Spleen (tissue), 7 donors: ENCODE data around the gene CCDC148.

Source experiments
- CTCF ChIP-seq, 11 experiments: fragments of 200-600 bp in 7 of 11; fragments of 450-650 bp in 4 of 11; sonication (generic) in 4 of 11; IDR thresholded peaks in 8 of 11; conservative IDR thresholded peaks in 3 of 11; 1 replicate in 7 of 11; 2 replicates in 4 of 11; pipeline versions ENCODE4 v1.4.0 to v1.8.0; 2016 to 2021; ENCODE audit warnings: antibody characterized with exemption in 11 of 11, inconsistent platforms in 4 of 11, mild to moderate bottlenecking in 1 of 11
- POLR2A ChIP-seq, 3 donors: fragments of 450-650 bp; IDR thresholded peaks; one replicate each; pipeline ENCODE4 v1.5.1; 2017; ENCODE audit warnings: antibody characterized with exemption in 3 of 3, mild to moderate bottlenecking in 1 of 3
- POLR2AphosphoS5 ChIP-seq, 3 donors: sonication (generic); formaldehyde crosslinking; IDR thresholded peaks; one replicate each; pipeline ENCODE4 v1.5.1; 2017; ENCODE audit warnings: antibody characterized with exemption in 3 of 3
- donor health status: DM: no; HTN: no; CAD: no; lungs with moderate emphysema.
- donor health status: DM: no; HTN: no; CAD: no.
- donor health status: DM: no; HTN: no; CAD: no.

DNA sequence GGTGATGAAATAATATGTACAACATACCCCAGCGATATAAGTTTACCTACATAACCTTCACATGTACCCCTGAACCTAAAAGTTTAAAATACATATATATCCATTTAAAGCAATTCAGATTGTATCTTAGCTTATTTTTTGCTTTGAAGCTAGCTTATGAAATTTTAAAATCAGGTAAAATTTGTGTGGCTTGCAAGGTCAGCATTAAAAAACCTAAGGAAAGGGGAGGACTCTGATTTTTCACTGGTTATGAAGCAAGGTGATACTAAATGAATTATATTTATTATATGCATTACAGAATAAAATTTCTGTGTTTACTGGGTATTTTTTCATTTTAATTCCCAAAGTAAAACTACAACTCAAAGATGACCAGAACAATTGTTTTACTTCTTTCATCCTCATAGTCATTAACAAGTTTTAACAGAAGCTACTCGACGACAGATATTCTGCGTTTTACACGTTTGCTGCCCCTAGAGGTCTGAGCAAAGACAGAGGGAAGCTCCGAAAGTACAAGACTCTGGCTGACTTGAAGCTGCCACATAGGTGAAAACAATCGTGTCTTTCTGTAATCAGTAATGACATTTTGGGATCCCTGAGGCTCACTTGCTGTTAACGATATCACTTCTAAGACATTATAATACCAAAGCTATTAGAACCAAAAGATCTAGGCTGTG is 17.3 kb upstream of the CCDC148 start:
- TF ChIP-seq CTCF (IDR thresholded peaks at IDR 0.05 in 8 of 11, conservative IDR thresholded peaks at IDR 0.05 in 3 of 11), result no peak
- TF ChIP-seq POLR2A (IDR thresholded peaks at IDR 0.05), result no peak
- TF ChIP-seq POLR2AphosphoS5 (IDR thresholded peaks at IDR 0.05), result no peak
